Measurements from ENCODE around the gene KMT2A.

Gene KMT2A

DNA sequence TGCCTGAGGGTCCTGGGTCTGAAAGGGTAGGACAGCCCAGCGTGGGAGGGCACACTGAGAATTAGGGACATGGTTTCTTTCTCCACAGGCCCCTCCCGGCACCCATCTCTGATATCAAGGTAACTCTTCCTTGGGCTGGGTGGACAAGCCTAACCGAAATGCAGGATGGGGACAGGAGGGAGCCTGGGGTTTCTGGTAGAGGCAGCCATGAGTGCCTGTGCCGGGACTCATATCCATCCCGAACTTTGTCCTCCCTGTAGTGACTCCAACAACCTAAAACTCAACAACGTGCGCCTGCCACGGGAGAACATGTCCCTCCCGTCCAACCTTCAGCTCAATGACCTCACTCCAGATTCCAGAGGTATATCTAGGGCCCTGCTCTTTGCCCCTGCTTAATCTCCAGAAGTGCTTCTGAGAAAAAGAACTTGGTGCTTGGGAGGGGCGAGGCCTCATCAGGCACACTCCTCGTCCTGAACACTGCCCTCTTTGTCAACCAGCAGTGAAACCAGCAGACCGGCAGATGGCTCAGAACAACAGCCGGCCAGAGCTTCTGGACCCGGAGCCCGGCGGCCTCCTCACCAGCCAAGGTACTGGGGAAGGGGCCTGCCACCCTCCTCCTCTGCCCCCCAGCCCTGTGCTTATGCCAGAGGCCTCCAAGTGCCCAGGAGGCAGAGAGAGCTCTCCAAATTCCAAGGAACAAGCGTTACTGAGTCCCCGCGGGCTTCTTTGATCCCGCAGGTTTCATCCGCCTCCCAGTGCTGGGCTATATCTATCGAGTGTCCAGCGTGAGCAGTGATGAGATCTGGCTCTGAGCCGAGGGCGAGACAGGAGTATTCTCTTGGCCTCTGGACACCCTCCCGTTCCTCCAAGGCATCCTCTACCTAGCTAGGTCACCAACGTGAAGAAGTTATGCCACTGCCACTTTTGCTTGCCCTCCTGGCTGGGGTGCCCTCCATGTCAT lies 97.8 kb downstream of the KMT2A start:
- no peak for DNase-seq

DNA sequence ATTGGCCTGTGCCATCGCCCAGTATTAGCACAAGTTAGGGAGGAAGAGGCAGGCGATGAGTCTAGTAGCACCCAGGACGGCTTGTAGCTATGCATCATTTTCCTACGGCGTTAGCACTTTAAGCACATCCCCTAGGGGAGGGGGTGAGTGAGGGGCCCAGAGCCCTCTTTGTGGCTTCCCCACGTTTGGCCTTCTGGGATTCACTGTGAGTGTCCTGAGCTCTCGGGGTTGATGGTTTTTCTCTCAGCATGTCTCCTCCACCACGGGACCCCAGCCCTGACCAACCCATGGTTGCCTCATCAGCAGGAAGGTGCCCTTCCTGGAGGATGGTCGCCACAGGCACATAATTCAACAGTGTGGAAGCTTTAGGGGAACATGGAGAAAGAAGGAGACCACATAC lies 99.0 kb downstream of the KMT2A start:
- DNase-seq = no peak

- no peak for DNase-seq
These were observed 100.4 kb downstream of the KMT2A start for GRCh38 chr11:118536726-118537125.

DNA sequence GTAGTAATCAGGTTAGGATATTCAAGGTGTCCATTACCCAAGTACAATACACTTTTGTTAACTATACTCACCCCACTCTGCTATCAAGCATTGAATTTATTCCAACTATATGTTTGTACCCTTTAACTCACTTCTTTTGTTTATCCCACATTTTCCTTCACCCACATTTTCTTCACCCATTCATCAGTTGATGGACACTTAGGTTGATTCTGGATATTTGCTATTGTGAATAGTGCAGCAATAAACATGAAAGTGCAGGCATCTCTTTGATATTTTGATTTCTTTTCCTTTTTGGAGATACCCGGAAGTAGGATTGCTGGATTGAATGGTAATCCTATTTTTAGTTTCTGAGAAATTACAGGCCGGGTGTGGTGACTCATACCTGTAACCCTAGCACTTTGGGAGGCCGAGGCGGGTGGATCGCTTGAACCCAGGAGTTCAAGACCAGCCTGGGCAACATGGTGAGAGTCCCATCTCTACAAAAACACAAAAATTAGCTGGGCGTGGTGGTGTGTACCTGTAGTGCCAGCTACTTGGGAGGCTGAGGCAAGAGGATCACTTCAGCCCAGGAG lies 101.2 kb downstream of the KMT2A start:
- DNase-seq = no peak

GRCh38 chr11:118544010-118544646 lies 107.8 kb downstream of the KMT2A start:
- DNase-seq = no peak

GRCh38 chr11:118544647-118545010 lies 108.3 kb downstream of the KMT2A start:
- DNase-seq = no peak

DNA sequence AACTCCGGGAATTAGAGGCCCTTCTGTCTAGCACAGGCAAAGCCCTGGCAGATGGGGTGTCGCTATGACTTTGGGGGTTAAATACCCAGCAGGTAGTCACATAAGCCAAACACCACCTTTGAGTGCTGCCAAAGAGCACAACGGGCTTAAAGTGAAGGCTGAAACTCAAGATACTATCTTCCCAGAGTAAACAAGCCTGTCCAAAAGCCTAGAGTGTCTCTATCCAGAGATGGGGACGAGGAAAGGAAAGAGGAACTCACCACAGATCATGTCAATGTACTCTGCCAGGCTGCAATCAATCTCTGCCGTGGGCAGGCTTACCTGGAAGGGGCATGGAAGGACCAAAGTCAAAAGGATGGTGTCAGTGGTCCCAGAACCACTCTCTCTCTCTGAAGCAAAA lies 109.2 kb downstream of the KMT2A start:
- DNase-seq = no peak

GRCh38 chr11:118547132-118547531 lies 110.8 kb downstream of the KMT2A start:
- DNase-seq = no peak

GRCh38 chr11:118552341-118552740 lies 116.0 kb downstream of the KMT2A start:
- DNase-seq = no peak

GRCh38 chr11:118560806-118561205 lies 124.5 kb downstream of the KMT2A start:
- DNase-seq = no peak

- peak; percentile 9 for DNase-seq
These were observed 128.8 kb downstream of the KMT2A start for GRCh38 chr11:118565051-118565450.

- no peak for DNase-seq
These were observed 133.4 kb downstream of the KMT2A start for GRCh38 chr11:118569670-118570069.

- DNase-seq = no peak
These were observed 134.5 kb downstream of the KMT2A start for GRCh38 chr11:118570787-118571186.

DNA sequence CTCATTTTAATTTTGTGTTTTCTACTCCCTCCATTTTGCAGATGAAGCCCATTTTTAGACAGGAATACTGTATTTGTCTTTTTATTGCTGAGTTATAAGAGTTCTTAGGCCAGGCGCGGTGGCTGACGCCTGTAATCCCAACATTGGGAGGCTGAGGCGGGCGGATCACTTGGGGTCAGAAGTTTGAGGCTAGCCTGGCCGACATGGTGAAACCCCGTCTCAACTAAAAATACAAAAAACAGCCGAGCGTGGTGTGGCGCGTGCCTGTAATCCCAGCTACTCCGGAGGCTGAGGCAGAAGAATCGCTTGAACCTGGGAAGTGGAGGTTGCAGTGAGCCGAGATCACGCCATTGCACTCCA lies 135.4 kb downstream of the KMT2A start:
- peak; percentile 48 for DNase-seq

- peak; percentile 89 for DNase-seq
These were observed 136.0 kb downstream of the KMT2A start, which contains the start of gene ARCN1 for GRCh38 chr11:118572061-118572980. Gene ARCN1, plus strand, starts transcription at chr11:118572409. Its CDS starts 139 bp downstream, at chr11:118572548.

- DNase-seq = peak; percentile 43
These were observed 136.8 kb downstream of the KMT2A start for GRCh38 chr11:118572981-118573550.

DNA sequence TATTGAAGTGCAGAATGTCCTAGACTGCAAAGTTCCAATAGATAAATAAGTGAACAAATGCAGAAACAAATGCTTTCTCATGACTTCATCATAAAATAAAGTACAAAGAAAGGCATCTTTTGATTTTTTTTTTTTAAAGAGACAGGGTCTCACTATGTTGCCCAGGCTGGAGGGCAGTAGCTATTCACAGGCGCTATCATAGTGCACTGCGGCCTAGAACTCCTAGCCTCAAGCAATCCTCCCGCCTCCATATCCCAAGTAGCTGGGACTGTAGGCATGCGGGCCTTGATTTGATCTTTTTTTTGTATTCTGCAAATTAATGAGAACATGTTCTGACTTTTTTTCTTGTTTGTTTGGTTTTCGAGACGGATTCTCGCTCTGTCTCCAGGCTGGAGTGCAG lies 138.3 kb downstream of the KMT2A start:
- no peak for DNase-seq
